Osteoblast (primary cell): Measurements from ENCODE around the gene MAT2B. TPM values are rescaled to one million over a fixed set of nuclear protein-coding genes. Genes with fewer than 3 reads are reported as not detected.

ENCODE experiments used
- DNase-seq: peaks from one replicate; pipeline ENCODE4 v3.0.0; 2011; ENCODE audit warnings: low spot score, mixed read lengths; ENCODE audit not compliant: insufficient read length; ENCODE audit errors: missing footprints
- H2AFZ ChIP-seq: 2 replicates; pipeline ENCODE4 v1.6.0; 2011; ENCODE audit warnings: mild to moderate bottlenecking, low read length
- H3K27ac ChIP-seq: 2 replicates; pipeline ENCODE4 v1.5.1; 2011; ENCODE audit warnings: mild to moderate bottlenecking, low read depth, low read length, moderate library complexity
- H3K27me3 ChIP-seq: 2 replicates; pipeline ENCODE4 v1.6.0; 2012; ENCODE audit warnings: mild to moderate bottlenecking, control low read depth, inconsistent platforms, low read length, moderate library complexity; ENCODE audit not compliant: insufficient read depth
- H3K36me3 ChIP-seq: 2 replicates; pipeline ENCODE4 v1.5.1; 2011; ENCODE audit warnings: mild to moderate bottlenecking, low read length, control low read depth, moderate library complexity; ENCODE audit not compliant: insufficient read depth
- H3K4me1 ChIP-seq: 2 replicates; pipeline ENCODE4 v1.5.1; 2011; ENCODE audit warnings: mild to moderate bottlenecking, low read length, control low read depth, moderate library complexity; ENCODE audit not compliant: insufficient read depth
- H3K4me2 ChIP-seq: 2 replicates; pipeline ENCODE4 v1.6.0; 2011; ENCODE audit warnings: mild to moderate bottlenecking, low read length; ENCODE audit not compliant: insufficient read depth
- H3K4me3 ChIP-seq: fragments of 200-600 bp; sonication (generic); 3 replicates; pipeline ENCODE4 v1.5.1; 2012; ENCODE audit warnings: mild to moderate bottlenecking, low read length, inconsistent platforms; ENCODE audit not compliant: insufficient read depth
- H3K79me2 ChIP-seq: 2 replicates; pipeline ENCODE4 v1.6.0; 2012; ENCODE audit warnings: mild to moderate bottlenecking, low read length, control low read depth, inconsistent platforms; ENCODE audit not compliant: insufficient read depth
- H3K9me3 ChIP-seq: 2 replicates; pipeline ENCODE4 v1.5.1; 2011; ENCODE audit warnings: low read depth, low read length, control low read depth
- H4K20me1 ChIP-seq: 2 replicates; pipeline ENCODE4 v1.6.0; 2012; ENCODE audit warnings: mild to moderate bottlenecking, low read length, control low read depth; ENCODE audit not compliant: insufficient read depth
- total RNA-seq: library from RNA; depleted of rRNA; stranded (reverse); fragments of >200 nt; gene quantifications from 2 replicates; pipeline ENCODE4 v1.2.3, GENCODE V29; 2012
- TF ChIP-seq, protein P1 (sequence below): IDR thresholded peaks from 2 replicates; pipeline ENCODE4 v1.5.1; 2011; ENCODE audit warnings: mild to moderate bottlenecking, low read depth, low read length, moderate library complexity; ENCODE audit errors: extremely low read depth

MAT2B gene
- total RNA-seq, 1 donor, result 46.7 TPM

GRCh38 chr5:163459462-163459818 is 46.0 kb upstream of the MAT2B start:
- Histone ChIP-seq H3K36me3 (peaks cover 11% of the 10 kb centered on the region), H3K4me2 (peak overlapping the region; percentile 98), H2AFZ (peak overlapping the region; percentile 99), H3K27me3 (no peaks in the 10 kb centered on the region), H3K4me1 (peaks cover 37% of the 10 kb centered on the region), H3K4me3 (peak overlapping the region; percentile 88), H3K79me2 (peaks cover 34% of the 10 kb centered on the region), H3K9me3 (no peaks in the 10 kb centered on the region), H3K27ac (peak overlapping the region; percentile 99), H4K20me1 (no peaks in the 10 kb centered on the region)
- DNase-seq, result peak; percentile 46
- TF ChIP-seq, protein P1, sequence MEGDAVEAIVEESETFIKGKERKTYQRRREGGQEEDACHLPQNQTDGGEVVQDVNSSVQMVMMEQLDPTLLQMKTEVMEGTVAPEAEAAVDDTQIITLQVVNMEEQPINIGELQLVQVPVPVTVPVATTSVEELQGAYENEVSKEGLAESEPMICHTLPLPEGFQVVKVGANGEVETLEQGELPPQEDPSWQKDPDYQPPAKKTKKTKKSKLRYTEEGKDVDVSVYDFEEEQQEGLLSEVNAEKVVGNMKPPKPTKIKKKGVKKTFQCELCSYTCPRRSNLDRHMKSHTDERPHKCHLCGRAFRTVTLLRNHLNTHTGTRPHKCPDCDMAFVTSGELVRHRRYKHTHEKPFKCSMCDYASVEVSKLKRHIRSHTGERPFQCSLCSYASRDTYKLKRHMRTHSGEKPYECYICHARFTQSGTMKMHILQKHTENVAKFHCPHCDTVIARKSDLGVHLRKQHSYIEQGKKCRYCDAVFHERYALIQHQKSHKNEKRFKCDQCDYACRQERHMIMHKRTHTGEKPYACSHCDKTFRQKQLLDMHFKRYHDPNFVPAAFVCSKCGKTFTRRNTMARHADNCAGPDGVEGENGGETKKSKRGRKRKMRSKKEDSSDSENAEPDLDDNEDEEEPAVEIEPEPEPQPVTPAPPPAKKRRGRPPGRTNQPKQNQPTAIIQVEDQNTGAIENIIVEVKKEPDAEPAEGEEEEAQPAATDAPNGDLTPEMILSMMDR, result no peak

DNA sequence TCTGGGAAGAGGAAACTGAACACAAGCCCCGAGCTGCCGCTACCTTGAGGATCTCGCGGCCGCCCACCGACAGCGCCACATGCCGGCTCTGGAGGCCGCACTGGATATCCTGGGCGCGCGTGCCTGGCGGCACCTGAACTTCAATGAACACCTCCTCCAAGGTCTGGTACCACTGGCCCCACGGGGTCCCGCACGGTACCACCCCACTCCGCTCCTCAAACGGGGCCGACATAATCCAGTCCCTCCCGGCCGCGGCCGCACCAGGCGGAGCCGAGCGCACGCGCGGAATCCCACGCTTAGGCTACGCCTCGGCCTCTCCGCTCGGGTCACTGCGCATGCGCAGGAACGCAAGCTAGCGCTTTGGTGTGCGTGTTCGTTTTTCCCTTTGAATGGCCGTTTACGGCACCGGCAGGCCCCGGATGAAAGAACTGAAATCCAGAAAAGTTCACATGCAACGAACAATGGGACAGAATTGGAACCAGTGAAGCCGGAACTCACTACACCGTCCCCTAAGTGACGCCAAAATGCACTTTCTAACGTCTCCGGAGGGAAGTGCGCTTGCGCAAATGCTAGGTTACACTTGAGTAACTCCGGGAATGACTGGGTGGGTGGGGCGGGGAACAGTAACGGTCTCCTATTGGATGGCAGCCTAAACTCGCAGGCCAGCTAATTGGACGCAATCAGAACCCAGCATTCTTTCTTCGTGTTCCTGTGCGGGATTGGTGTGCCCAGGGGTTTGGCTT is 45.4 kb upstream of the MAT2B start, which contains the start of gene NUDCD2:
NUDCD2 (minus strand) TSS at position 284 of the 743 bp plus-strand sequence; CDS start at position 232, 52 bp downstream.
- peaks cover 39% of the 10 kb centered on the region for H3K79me2 ChIP-seq

DNA sequence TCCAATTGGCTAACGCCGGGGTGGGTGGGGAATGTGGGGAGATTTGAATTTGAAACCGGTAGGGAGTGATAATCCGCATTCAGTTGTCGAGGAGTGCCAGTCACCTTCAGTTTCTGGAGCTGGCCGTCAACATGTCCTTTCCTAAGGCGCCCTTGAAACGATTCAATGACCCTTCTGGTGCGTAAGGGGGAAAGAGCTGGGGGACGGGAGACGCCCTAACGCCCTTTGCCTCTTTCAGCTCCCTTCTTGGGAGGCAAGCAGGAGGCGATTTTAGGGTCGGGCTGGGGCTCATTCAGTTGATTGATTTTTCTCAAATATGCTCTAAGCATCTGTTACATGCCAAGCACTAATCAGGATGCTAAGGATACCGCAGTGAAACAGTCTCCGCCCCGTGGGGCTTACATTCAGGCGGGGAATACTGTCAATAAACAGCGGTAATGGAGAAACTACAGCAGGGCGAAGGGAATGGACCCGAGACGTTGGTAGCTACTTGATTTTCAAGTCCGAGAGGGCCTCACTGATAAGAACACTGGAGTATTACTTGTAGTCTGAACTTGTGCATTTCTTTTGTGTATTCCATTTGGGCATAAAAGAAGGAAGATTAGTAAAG is 44.8 kb upstream of the MAT2B start, which contains the start of gene HMMR:
HMMR (plus strand) TSS at position 71 of the 610 bp plus-strand sequence; CDS start at position 132, 61 bp downstream.
- Histone ChIP-seq H3K79me2 (peaks cover 39% of the 10 kb centered on the region), H3K9me3 (no peaks in the 10 kb centered on the region), H3K4me1 (peaks cover 37% of the 10 kb centered on the region), H3K4me2 (peak within 1 kb of the TSS; percentile 98), H3K4me3 (peak within 1 kb of the TSS; percentile 88), H3K27ac (peak within 1 kb of the TSS; percentile 99), H3K36me3 (peaks cover 3% of the 10 kb centered on the region), H4K20me1 (no peaks in the 10 kb centered on the region), H3K27me3 (no peaks in the 10 kb centered on the region), H2AFZ (peak within 1 kb of the TSS; percentile 99)
- DNase-seq, result peak; percentile 31
- TF ChIP-seq, protein P1, result no peak

More for the DNA sequence above, 45.4 kb upstream of the MAT2B start, which contains the start of gene NUDCD2:
- TF ChIP-seq, protein P1, result peak; percentile 17
- peak within 1 kb of the TSS; percentile 88 for H3K4me3 ChIP-seq
- DNase-seq, result peak; percentile 95
- peak within 1 kb of the TSS; percentile 98 for H3K4me2 ChIP-seq
- peaks cover 6% of the 10 kb centered on the region for H3K36me3 ChIP-seq
- H4K20me1 ChIP-seq, result no peaks in the 10 kb centered on the region
- no peaks in the 10 kb centered on the region for H3K9me3 ChIP-seq
- H3K27me3 ChIP-seq, result no peaks in the 10 kb centered on the region
- peaks cover 37% of the 10 kb centered on the region for H3K4me1 ChIP-seq
- H3K27ac ChIP-seq, result peak within 1 kb of the TSS; percentile 99
- H2AFZ ChIP-seq, result peak within 1 kb of the TSS; percentile 99

DNA sequence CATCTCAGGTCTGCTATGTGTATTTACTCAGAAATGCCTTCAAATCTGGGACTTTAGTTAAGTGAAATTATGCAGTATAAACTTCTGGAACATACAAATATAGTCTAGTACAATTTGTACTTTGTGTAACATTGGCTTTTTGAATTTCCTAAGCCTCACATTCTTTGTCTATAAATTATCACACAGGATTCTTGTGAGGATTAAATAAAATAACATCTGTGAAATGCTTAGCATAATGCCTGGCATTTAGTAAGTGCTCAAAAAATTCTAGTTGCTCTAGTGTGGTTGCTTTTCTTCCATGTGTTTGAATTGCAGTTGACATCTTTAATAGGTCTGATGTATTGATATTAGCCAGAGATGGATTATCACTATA is 42.4 kb upstream of the MAT2B start:
- peaks cover 37% of the 10 kb centered on the region for H3K4me1 ChIP-seq
- H3K27ac ChIP-seq, result peak overlapping the region; percentile 81
- peak overlapping the region; percentile 54 for H2AFZ ChIP-seq
- no peaks in the 10 kb centered on the region for H4K20me1 ChIP-seq
- no peak for DNase-seq
- H3K4me2 ChIP-seq, result peak overlapping the region; percentile 96
- H3K79me2 ChIP-seq, result peaks cover 35% of the 10 kb centered on the region
- TF ChIP-seq, protein P1, result no peak
- H3K36me3 ChIP-seq, result no peaks in the 10 kb centered on the region
- H3K4me3 ChIP-seq, result no peak overlapping the region
- H3K9me3 ChIP-seq, result no peaks in the 10 kb centered on the region
- H3K27me3 ChIP-seq, result no peaks in the 10 kb centered on the region
